Activated CD4-positive, alpha-beta T cell treated with anti-CD3 and anti-CD28 coated beads, Interleukin-2, amount 50 U/mL, for 24 hours (primary cell): Measurements from ENCODE around the gene AKAP8.
"Not testable (repeated sequence)": the region's sequence is repeated elsewhere in the genome, so short reads cannot be mapped to it uniquely, and the experiment has no call there.

Experiments used
- DNase-seq, 2 donors: peaks; one replicate each; pipeline ENCODE4 v3.0.0-alpha.2; 2020; ENCODE audit warnings: low read depth in 1 of 2, low spot score in 1 of 2

The AKAP8 gene

DNA sequence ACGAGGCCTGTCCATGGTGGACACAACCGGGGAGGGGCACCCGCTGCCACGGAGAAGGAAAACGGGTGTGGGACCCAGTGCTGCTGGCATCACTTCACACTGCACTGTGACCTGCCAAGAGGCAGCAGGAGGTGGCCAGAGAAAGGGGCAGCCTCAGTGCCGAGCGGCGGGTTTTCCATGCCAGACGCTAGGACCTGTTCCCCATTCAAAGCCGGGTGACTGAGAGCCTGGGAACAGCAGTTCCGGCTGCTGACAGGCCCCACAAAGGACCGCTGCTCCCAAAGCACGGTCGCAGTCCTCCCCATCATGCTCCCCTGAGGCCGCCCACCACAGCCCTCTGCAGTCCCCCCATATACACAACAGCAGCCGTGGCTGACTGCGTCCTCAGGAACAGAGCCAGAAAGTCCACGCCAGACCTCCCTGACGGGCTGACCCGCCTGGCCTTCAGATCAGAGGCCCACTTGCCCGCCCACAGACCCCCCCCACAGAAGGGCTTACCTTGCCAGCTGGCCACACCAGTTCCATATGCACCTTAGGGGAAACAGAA is 5.4 kb downstream of the AKAP8 start:
- DNase-seq, result no peak

DNA sequence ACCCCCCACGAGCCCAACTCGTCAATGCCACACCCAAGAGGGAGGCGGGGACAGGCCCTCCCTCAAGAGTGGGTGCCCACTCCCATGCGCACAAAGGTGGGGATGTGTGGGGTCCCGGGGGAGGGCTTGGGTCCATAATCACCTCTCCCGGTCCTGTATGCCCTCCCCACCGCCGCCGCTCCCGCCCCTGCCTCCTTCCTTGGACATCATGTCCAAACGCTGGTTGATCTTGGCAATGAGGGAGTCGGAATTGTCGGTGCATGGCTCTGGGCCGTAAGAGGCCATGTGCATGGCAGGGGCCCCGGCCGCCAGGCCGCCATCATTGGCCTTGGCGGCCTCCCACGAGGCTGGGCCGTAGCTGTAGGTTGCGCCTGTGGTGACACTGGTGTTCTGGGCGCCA is 5.9 kb downstream of the AKAP8 start:
- no peak for DNase-seq

GRCh38 chr19:15372891-15373301 is 6.7 kb downstream of the AKAP8 start:
- DNase-seq, result no peak

- no peak for DNase-seq
Observed at GRCh38 chr19:15372470-15372869, 7.1 kb downstream of the AKAP8 start.

- no peak for DNase-seq
Observed at GRCh38 chr19:15371786-15372380, 7.7 kb downstream of the AKAP8 start.

GRCh38 chr19:15371119-15371518 is 8.5 kb downstream of the AKAP8 start:
- no peak for DNase-seq

DNA sequence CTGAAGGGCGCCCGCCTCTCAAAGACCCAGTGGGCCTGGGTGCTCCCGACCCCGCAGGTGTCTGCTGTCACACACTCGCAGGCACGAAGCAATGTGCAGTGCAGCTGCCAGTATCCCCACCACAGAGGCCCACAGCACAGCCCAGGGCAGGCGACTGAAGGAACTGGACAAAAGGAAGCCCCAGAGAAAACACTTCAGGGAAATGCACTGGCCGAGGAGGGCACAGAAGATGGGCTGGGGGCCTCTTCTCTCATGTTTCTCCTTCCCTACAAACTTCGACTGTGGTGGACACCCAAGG is 10.0 kb downstream of the AKAP8 start:
- DNase-seq, result no peak

- DNase-seq, result no peak
Observed at GRCh38 chr19:15368798-15369593, 10.6 kb downstream of the AKAP8 start.

DNA sequence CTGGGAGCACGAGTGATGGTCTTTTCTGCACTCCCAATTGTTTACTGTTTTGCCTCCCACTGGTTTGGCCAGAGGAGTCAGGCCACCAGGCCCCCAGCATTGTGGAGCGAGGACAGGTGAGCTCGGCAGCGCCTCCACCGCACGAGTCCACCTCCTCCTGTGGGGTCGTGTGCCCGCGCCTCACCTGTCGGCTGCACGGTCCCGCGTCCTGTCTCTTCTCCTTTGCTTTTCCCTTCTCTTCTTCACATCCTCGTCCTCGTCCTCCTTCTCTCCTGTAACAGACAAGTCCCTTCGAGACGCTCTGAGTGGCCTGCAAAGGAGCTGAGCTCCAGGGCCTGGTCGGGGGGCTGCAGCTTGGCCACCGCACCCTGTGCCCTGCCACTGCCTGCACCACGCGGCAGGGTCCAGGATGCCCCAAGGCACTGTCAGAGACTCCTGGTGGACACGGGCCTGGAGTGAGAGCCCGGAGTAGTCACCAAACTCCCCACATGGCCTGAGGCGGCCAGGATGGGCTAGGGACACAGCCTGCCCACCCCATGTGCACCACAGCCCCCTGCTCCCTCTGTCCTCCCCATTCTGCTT is 11.4 kb downstream of the AKAP8 start:
- no peak for DNase-seq

- no peak for DNase-seq
Observed at GRCh38 chr19:15367439-15367838, 12.1 kb downstream of the AKAP8 start.

DNA sequence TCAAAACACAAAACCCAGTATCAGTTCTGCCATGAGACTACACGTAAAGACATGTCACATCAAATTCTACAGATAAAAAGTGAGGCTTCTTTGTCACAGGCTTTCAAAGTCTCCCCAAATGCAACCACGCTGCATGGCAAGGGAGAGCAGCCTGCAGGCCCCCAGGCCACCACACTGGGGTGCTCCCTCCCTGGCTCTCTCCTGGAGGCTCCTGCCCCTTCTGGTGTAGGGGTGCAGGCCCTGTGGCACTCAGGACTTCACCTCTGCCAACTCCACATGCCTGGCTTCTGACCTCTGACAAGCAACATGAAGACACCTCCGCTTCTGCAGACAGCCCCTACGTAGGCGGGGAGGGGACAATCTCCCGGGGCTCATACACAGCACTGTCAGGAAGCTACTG is 14.3 kb downstream of the AKAP8 start:
- DNase-seq, result no peak

DNA sequence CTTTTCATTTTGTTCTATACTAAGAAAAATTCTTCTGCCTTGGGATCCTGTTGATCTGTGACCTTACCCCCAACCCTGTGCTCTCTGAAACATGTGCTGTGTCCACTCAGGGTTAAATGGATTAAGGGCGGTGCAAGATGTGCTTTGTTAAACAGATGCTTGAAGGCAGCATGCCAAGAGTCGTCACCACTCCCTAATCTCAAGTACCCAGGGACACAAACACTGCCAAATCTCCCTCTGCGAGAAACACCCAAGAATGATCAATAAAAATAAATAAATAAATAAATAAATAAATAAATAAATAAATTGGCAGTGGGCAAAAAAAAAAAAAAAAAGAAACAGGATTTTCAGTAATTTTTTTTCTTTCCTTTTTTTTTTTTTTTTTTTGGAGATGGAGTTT is 15.8 kb downstream of the AKAP8 start:
- DNase-seq, result not testable (repeated sequence)

- not testable (repeated sequence) for DNase-seq
Observed at GRCh38 chr19:15363048-15363447, 16.5 kb downstream of the AKAP8 start.

GRCh38 chr19:15360015-15360414 is 19.6 kb downstream of the AKAP8 start:
- not testable (repeated sequence) for DNase-seq

GRCh38 chr19:15358918-15359317 is 20.7 kb downstream of the AKAP8 start:
- DNase-seq, result no peak

DNA sequence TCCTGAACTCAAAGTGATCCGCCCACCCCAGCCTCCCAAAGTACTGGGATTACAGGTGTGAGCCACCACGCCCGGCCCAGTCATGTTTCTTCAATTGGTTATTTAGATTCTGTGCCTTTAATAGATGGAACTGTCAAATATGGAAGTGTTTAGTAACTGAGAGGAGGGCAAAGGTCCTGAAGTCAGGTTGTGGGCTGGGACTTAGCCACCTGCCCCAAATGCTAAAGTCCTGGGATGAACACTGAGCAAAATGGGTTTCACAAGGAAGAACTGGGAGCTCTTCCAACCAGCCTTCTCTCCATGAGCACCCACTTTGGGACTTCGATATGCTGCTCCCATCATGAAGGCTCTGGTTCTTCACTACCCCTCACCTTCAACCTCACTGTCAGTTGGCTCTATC is 21.7 kb downstream of the AKAP8 start:
- no peak for DNase-seq

DNA sequence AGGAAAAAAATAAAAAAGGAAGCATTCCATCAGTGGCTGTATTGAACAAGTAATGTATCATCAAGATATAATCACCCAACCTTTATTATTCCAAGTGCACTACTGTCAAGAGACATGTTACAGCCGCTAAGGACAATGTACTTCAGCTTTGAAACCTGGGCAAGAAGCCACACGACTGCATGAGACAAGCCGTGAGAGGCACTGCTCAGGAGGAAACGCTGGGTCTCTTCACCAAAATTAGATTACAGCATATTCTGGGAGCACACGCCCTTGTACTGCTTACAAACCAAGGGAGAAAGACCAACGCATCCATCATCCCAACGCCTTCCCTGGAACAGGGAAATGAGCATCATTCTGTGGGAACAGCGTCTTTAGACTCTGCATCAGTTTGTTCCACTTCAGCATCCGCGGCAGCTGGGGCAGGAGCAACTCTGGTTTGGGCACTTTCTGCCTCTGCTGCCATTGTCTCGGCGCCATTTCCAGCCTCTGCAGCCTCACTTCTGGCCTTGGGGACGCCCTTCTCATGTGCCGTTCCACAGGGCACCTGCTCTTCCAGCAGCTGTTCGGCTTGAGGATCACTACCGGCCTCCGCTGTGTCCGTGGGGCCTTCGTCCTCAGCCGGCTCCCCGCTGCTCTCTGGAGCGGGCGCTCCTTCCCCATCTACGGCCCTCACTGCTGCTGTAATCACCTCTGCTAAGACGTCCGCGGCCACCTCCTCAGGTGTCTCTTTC is 24.9 kb downstream of the AKAP8 start:
- no peak for DNase-seq

GRCh38 chr19:15353908-15354307 is 25.7 kb downstream of the AKAP8 start:
- no peak for DNase-seq

GRCh38 chr19:15352535-15352934 is 27.1 kb downstream of the AKAP8 start:
- not testable (repeated sequence) for DNase-seq

DNA sequence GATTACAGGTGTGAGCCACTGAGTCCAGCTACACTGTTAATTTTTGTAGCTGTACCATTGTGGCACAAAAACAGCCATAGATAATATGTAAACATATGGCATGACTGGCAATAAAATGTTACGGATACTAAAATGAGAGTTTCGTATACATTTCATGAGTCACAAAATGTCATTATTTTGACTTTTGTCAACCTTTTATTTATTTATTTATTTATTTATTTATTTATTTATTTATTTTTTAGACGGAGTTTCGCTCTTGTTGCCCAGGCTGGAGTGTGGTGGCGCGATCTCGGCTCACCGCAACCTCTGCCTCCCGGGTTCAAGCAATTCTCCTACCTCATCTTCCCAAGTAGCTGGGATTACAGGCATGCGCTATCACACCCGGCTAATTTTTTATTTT is 38.3 kb downstream of the AKAP8 start:
- not testable (repeated sequence) for DNase-seq

- no peak for DNase-seq
Observed at GRCh38 chr19:15340086-15340485, 39.5 kb downstream of the AKAP8 start.

DNA sequence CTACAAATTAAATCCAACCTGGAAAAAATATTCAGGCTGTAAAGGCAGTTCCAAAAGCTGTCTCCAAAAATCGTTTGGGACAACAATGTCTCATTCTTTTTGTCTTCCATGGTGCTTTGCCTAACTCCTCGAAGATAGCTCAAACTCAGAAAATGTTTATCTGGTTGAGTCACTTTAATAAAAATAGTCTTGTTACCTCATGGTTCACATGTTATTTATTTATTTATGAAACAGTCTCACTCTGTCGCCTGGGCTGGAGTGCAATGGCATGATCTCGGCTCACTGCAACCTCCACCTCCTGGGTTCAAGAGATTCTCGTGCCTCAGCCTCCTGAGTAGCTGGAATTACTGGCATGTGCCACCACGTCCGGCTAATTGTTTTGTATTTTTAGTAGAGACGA is 42.4 kb downstream of the AKAP8 start:
- no peak for DNase-seq
